Esophagus muscularis mucosa (tissue), 4 donors: ENCODE measurements around the gene PTPRZ1. TPM values are rescaled to one million over a fixed set of nuclear protein-coding genes. Genes with fewer than 3 reads are reported as not detected.

Source experiments
- DNase-seq: peaks from one replicate; pipeline ENCODE4 v3.0.0-alpha.2; 2017; ENCODE audit errors: extremely low spot score
- H3K27ac ChIP-seq, 4 donors: fragments of 200-600 bp; sonication (generic); replicated peaks in 1 of 4; 1 replicate in 3 of 4; 2 replicates in 1 of 4; pipeline ENCODE4 v1.5.1; 2016 to 2019; ENCODE audit warnings: mild to moderate bottlenecking in 1 of 4
- H3K27me3 ChIP-seq, 4 donors: fragments of 200-600 bp; sonication (generic); one replicate each; pipeline versions ENCODE4 v1.5.1 to v1.6.0; 2016 to 2019
- H3K36me3 ChIP-seq, 4 donors: fragments of 200-600 bp; sonication (generic); one replicate each; pipeline ENCODE4 v1.5.1; 2016 to 2019
- H3K4me1 ChIP-seq, 4 donors: fragments of 200-600 bp; sonication (generic); one replicate each; pipeline ENCODE4 v1.5.1; 2016 to 2019
- H3K4me3 ChIP-seq, 4 donors: fragments of 200-600 bp; sonication (generic); 1 replicate in 2 of 4; 2 replicates in 2 of 4; pipeline ENCODE4 v1.5.1; 2016 to 2019; ENCODE audit warnings: mild to moderate bottlenecking in 4 of 4, moderate library complexity in 1 of 4
- H3K9me3 ChIP-seq, 4 donors: fragments of 200-600 bp; sonication (generic); 1 replicate in 3 of 4; 2 replicates in 1 of 4; pipeline ENCODE4 v1.5.1; 2016 to 2019
- EP300 ChIP-seq: sonication (generic); formaldehyde crosslinking; IDR thresholded peaks from one replicate; pipeline ENCODE4 v1.6.1; 2017; ENCODE audit warnings: antibody characterized with exemption
- POLR2A ChIP-seq: fragments of 450-650 bp; IDR thresholded peaks from one replicate; pipeline ENCODE4 v1.6.1; 2017; ENCODE audit warnings: antibody characterized with exemption, moderate library complexity, mild to moderate bottlenecking, low read depth
- POLR2AphosphoS5 ChIP-seq, 2 donors: sonication (generic); formaldehyde crosslinking; IDR thresholded peaks; one replicate each; pipeline ENCODE4 v1.6.1; 2017; ENCODE audit warnings: antibody characterized with exemption in 2 of 2
- WGBS: methylation state at CpG from one replicate; pipeline ENCODE4 v1.1.5; 2018; 5-methylcytosine and 5-hydroxymethylcytosine counted together
- intact Hi-C: fragments of 100-400 bp; cut with DNase I; formaldehyde crosslinking; loops from one replicate; pipeline ENCODE4 v1.15.1; 2023
- total RNA-seq, 4 donors: library from RNA; depleted of rRNA; stranded (reverse); fragments of >200 nt; gene quantifications; one replicate each; pipeline versions ENCODE4 v1.1.0 to v1.2.1, GENCODE V29; 2016
- TF ChIP-seq, protein P1 (sequence below), 3 experiments: fragments of 200-600 bp in 2 of 3; fragments of 450-650 bp in 1 of 3; sonication (generic) in 2 of 3; IDR thresholded peaks; one replicate each; pipeline ENCODE4 v1.5.1; 2017 to 2019; ENCODE audit warnings: antibody characterized with exemption in 3 of 3, mild to moderate bottlenecking in 2 of 3, moderate library complexity in 1 of 3

PTPRZ1 gene
- total RNA-seq, 4 donors from 2014 or later = 3.3 to 10.3 (median 5.4) TPM

DNA sequence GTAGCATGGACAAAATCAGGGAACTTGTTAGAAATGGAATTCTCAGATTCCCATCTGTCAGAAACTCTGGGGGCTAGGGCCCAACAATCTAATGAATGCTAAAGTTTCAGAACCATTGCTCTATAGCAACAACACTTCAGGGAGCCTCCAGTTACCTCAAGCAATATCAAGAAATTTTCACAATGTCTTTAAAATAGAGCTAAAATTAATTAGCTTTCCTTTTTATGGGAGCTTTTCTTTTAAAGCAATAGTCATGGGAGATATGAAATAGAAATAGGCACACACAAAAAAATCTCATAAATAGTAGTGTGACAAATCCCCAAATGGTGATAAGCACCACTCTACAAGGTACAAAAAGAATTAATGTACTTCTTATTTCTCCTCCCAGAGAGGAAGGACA, 190.2 kb downstream of the PTPRZ1 start:
- H3K4me1 ChIP-seq = no peaks in the 10 kb centered on the region
- TF ChIP-seq EP300 = no peak
- TF ChIP-seq, protein P1, sequence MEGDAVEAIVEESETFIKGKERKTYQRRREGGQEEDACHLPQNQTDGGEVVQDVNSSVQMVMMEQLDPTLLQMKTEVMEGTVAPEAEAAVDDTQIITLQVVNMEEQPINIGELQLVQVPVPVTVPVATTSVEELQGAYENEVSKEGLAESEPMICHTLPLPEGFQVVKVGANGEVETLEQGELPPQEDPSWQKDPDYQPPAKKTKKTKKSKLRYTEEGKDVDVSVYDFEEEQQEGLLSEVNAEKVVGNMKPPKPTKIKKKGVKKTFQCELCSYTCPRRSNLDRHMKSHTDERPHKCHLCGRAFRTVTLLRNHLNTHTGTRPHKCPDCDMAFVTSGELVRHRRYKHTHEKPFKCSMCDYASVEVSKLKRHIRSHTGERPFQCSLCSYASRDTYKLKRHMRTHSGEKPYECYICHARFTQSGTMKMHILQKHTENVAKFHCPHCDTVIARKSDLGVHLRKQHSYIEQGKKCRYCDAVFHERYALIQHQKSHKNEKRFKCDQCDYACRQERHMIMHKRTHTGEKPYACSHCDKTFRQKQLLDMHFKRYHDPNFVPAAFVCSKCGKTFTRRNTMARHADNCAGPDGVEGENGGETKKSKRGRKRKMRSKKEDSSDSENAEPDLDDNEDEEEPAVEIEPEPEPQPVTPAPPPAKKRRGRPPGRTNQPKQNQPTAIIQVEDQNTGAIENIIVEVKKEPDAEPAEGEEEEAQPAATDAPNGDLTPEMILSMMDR (IDR thresholded peaks at IDR 0.05) = no peak
- no peak for TF ChIP-seq POLR2A
- no peak for TF ChIP-seq POLR2AphosphoS5 (IDR thresholded peaks at IDR 0.05)
- no peak for DNase-seq
- H3K36me3 ChIP-seq = no peaks in the 10 kb centered on the region
- no peaks in the 10 kb centered on the region for H3K9me3 ChIP-seq
- no peak overlapping the region for H3K27ac ChIP-seq
- no peaks in the 10 kb centered on the region for H3K27me3 ChIP-seq
- no peak overlapping the region for H3K4me3 ChIP-seq
- intact Hi-C loops = no loop called here

GRCh38 chr7:122064971-122065370, 192.0 kb downstream of the PTPRZ1 start:
- Histone ChIP-seq H3K27ac (no peak overlapping the region), H3K27me3 (no peaks in the 10 kb centered on the region), H3K9me3 (no peaks in the 10 kb centered on the region), H3K36me3 (no peaks in the 10 kb centered on the region), H3K4me1 (no peaks in the 10 kb centered on the region), H3K4me3 (no peak overlapping the region)
- WGBS = 80% methylated on average over 4 of the region's 4 CpGs
- intact Hi-C loops = no loop called here
- no peak for DNase-seq
- no peak for TF ChIP-seq POLR2A
- TF ChIP-seq POLR2AphosphoS5 (IDR thresholded peaks at IDR 0.05) = no peak
- TF ChIP-seq EP300 = no peak
- TF ChIP-seq, protein P1 (IDR thresholded peaks at IDR 0.05) = no peak

- no peak for DNase-seq
- Histone ChIP-seq H3K36me3 (no peaks in the 10 kb centered on the region), H3K27ac (no peak overlapping the region), H3K4me1 (no peaks in the 10 kb centered on the region), H3K27me3 (no peaks in the 10 kb centered on the region), H3K9me3 (no peaks in the 10 kb centered on the region), H3K4me3 (no peak overlapping the region)
- intact Hi-C loops = no loop called here
- TF ChIP-seq EP300 = no peak
- no peak for TF ChIP-seq POLR2AphosphoS5 (IDR thresholded peaks at IDR 0.05)
- 89% methylated on average over 1 of the region's 1 CpG for WGBS
Observed at GRCh38 chr7:122067077-122067476, 194.1 kb downstream of the PTPRZ1 start.

DNA sequence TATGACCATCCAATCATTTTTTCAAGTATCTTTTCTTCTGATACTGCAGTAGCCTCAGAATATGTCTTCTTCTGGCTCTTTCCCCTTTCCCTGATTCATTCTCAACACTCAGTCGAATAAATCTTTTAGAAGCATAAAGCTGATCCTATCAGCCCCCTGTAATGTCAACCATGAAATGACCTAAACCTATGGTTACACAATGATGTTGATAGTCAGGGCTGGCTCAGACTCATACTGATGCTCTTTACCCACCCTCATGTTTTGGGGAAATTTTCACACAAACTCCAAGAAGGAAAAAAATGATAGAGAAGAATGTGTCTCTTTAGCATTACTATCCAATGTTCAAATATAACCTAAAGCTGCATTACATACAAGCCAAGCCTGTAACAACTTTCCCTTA, 195.1 kb downstream of the PTPRZ1 start:
- Histone ChIP-seq H3K4me1 (no peaks in the 10 kb centered on the region), H3K4me3 (no peak overlapping the region), H3K9me3 (no peaks in the 10 kb centered on the region), H3K27me3 (no peaks in the 10 kb centered on the region), H3K27ac (no peak overlapping the region), H3K36me3 (no peaks in the 10 kb centered on the region)
- 85% methylated on average over 1 of the region's 1 CpG for WGBS
- TF ChIP-seq POLR2AphosphoS5 (IDR thresholded peaks at IDR 0.05) = no peak
- no peak for TF ChIP-seq EP300
- TF ChIP-seq, protein P1 (IDR thresholded peaks at IDR 0.05) = no peak
- TF ChIP-seq POLR2A = no peak
- intact Hi-C loops = no loop called here
- DNase-seq = no peak

GRCh38 chr7:122068999-122069398, 196.0 kb downstream of the PTPRZ1 start:
- intact Hi-C loops = no loop called here
- 68% methylated on average over 3 of the region's 3 CpGs for WGBS
- H3K4me3 ChIP-seq = no peak overlapping the region
- H3K9me3 ChIP-seq = no peaks in the 10 kb centered on the region
- TF ChIP-seq, protein P1 (IDR thresholded peaks at IDR 0.05) = no peak
- TF ChIP-seq EP300 = no peak
- no peak for TF ChIP-seq POLR2A
- TF ChIP-seq POLR2AphosphoS5 (IDR thresholded peaks at IDR 0.05) = no peak
- no peak overlapping the region for H3K27ac ChIP-seq
- no peaks in the 10 kb centered on the region for H3K4me1 ChIP-seq
- peaks cover 0 to 6% (median 0%) of the 10 kb centered on the region in 4 donors for H3K36me3 ChIP-seq
- no peaks in the 10 kb centered on the region for H3K27me3 ChIP-seq
- no peak for DNase-seq
